H7 (cell line): ENCODE data around the gene KCNJ3. TPM values are rescaled to one million over a fixed set of nuclear protein-coding genes. Genes with fewer than 3 reads are reported as not detected.
"Not testable (repeated sequence)": the region's sequence is repeated elsewhere in the genome, so short reads cannot be mapped to it uniquely, and the experiment has no call there.

Experiments
- DNase-seq: peaks from one replicate; pipeline ENCODE4 v3.0.0; 2012
- H3K27me3 ChIP-seq: 2 replicates; pipeline ENCODE4 v1.6.0; 2011; ENCODE audit warnings: mild to moderate bottlenecking, low read length; ENCODE audit not compliant: control insufficient read depth, insufficient read depth
- H3K36me3 ChIP-seq: replicated peaks from 2 replicates; pipeline ENCODE4 v1.5.1; 2011; ENCODE audit warnings: low read length; ENCODE audit not compliant: control insufficient read depth, insufficient read depth
- H3K4me3 ChIP-seq: 2 replicates; pipeline ENCODE4 v1.5.1; 2011; ENCODE audit warnings: low read depth, mild to moderate bottlenecking, control low read depth, low read length, moderate library complexity; ENCODE audit not compliant: insufficient read depth
- total RNA-seq: library from RNA; depleted of rRNA; stranded (reverse); fragments of >200 nt; shearing (Covaris generic); gene quantifications from 2 replicates; pipeline ENCODE4 v1.2.3, GENCODE V29; 2014

KCNJ3 gene
- total RNA-seq, 1 experiment from 2014 or later: 0.28 TPM

- no peak for DNase-seq
- no peak overlapping the region for H3K4me3 ChIP-seq
- no peaks in the 10 kb centered on the region for H3K36me3 ChIP-seq
- no peaks in the 10 kb centered on the region for H3K27me3 ChIP-seq
These were observed 146.0 kb downstream of the KCNJ3 start for GRCh38 chr2:154844513-154844912.

GRCh38 chr2:154846842-154847241 is 148.3 kb downstream of the KCNJ3 start:
- no peak for DNase-seq

DNA sequence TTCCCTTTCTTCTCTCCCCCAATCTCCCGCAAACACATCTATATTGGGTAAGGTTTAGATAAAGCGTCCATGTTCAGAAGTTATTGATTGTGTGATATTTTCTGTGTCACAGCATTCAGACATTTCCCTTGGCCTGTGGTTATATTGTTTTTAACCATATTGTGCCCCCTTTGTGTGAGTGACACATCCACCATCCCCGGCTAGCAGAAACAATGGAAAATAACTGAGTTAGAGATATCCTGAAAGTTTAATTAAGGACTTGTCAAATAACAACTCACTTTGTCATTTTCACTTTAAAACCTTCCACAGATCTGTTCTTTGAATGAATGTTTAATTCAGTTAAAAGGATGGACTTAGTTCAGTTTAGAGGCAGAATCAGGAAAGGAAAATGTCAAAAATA is 151.0 kb downstream of the KCNJ3 start:
- no peaks in the 10 kb centered on the region for H3K27me3 ChIP-seq
- no peaks in the 10 kb centered on the region for H3K36me3 ChIP-seq
- DNase-seq: no peak
- no peak overlapping the region for H3K4me3 ChIP-seq

More at GRCh38 chr2:154846842-154847241, 148.3 kb downstream of the KCNJ3 start:
- Histone ChIP-seq H3K4me3 (no peak overlapping the region), H3K36me3 (no peaks in the 10 kb centered on the region), H3K27me3 (no peaks in the 10 kb centered on the region)

DNA sequence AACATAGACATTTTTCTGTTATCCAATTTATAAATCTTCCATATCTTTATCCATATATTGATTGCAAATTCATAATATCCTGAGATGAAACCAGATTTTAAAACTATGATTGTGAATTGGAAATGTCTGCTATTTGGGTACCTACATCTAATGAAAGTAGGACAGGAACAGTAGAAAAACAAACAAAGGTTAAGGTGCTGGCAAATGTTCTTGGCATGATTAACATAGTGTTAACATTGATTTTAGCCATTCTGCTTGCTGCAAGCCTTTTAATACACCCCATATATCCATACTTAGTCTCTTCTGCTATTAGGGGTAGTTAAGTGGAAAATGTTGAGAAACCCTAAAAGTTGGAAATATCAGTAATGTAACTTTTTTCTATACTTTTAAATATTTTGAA is 152.0 kb downstream of the KCNJ3 start:
- no peak for DNase-seq
- no peaks in the 10 kb centered on the region for H3K27me3 ChIP-seq
- H3K4me3 ChIP-seq: no peak overlapping the region
- H3K36me3 ChIP-seq: no peaks in the 10 kb centered on the region

- no peak for DNase-seq
- Histone ChIP-seq H3K36me3 (no peaks in the 10 kb centered on the region), H3K27me3 (no peaks in the 10 kb centered on the region), H3K4me3 (no peak overlapping the region)
These were observed 156.6 kb downstream of the KCNJ3 start for GRCh38 chr2:154855138-154855537.

DNA sequence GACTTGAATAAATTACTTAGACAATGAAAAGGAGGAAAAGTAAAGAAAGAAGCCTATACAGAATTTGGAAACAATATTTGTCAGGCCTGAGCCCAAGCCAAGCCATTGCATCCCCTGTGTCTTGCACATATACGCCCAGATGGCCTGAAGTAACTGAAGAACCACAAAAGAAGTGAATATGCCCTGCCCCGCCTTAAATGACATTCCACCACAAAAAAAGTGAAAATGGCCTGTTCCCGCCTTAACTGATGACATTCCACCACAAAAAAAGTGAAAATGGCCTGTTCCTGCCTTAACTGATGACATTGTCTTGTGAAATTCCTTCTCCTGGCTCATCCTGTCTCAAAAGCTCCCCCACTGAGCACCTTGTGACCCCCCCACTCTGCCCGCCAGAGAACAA is 168.7 kb downstream of the KCNJ3 start:
- not testable (repeated sequence) for H3K36me3 ChIP-seq, H3K27me3 ChIP-seq, H3K4me3 ChIP-seq, DNase-seq

DNA sequence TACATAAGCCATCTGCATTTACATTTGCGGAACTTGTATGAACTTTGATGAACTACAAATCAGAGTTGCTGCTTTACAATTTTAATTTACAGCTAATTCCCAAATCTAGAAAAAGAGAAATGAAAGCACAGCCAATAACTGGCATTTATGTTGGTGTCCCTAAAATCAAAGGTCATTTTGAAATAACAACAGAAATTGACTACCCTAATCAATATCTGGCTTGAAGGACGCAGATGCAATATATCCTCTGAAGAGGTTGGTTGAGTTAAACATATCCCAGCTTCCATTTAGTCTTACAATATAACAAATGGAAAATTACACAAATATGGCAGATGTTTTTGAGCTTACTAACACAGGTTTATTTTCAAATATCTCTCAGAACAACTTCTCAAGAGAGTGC is 177.5 kb downstream of the KCNJ3 start:
- Histone ChIP-seq H3K4me3 (no peak overlapping the region), H3K36me3 (no peaks in the 10 kb centered on the region), H3K27me3 (no peaks in the 10 kb centered on the region)
- DNase-seq: no peak

DNA sequence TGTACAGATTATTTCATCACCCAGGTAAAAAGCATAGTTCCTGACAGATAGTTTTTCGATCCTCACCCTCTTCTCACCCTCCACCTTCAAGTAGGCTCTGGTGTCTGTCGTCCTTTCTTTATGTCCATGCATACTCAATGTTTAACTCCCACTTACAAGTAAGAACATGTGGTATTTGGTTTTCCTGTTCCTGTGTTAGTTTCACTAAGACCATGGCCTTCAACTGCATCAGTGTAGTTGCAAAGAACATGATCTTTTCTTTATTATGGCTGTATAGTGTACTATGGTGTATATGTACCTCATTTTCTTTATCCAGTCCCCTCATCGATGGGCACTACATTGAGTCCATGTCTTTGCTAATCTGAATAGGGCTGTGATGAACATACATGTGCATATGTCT is 184.2 kb downstream of the KCNJ3 start:
- Histone ChIP-seq H3K27me3 (no peaks in the 10 kb centered on the region), H3K4me3 (no peak overlapping the region), H3K36me3 (no peaks in the 10 kb centered on the region)
- no peak for DNase-seq

DNA sequence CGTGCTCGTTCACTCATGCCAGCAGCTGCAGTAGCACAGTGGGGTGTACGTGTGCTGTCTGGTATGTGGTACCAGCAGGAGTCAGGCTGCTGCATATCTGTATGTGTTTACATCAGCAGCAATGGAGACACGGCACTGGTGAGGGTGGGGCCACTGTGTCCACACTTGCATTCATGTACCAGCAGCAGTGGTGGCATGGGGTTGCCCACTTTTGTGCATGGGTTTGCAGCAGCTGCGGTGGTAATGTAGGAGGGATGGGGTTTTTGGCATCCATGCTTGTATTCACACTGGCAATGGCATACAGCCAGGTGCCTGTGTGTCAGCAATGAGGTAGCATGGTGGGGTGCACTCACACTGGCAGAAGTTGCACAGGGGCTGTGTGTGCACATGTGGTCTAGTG is 187.8 kb downstream of the KCNJ3 start:
- Histone ChIP-seq H3K27me3 (no peaks in the 10 kb centered on the region), H3K36me3 (no peaks in the 10 kb centered on the region), H3K4me3 (no peak overlapping the region)
- DNase-seq: no peak

DNA sequence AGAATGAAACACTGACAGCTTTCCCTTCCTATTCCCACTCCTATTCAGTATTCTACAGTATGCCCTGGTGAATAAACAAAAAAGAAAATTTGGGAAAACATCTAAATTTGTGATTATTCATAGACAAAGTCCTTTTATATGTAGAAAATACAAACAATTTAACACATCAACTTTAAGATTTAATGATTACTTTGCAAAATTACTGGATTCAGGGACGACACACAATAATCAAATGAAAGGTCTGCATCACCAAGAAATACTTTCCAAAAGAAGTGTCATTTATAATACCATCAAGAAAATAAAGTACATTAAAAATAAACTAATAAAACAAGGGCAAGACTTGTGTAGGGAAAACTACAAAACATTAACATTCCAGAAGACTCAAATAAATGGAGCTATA is 199.8 kb downstream of the KCNJ3 start:
- H3K27me3 ChIP-seq: no peaks in the 10 kb centered on the region
- no peaks in the 10 kb centered on the region for H3K36me3 ChIP-seq
- H3K4me3 ChIP-seq: no peak overlapping the region
- no peak for DNase-seq

- Histone ChIP-seq H3K4me3 (no peak overlapping the region), H3K36me3 (no peaks in the 10 kb centered on the region), H3K27me3 (no peaks in the 10 kb centered on the region)
- DNase-seq: no peak
These were observed 202.6 kb downstream of the KCNJ3 start for GRCh38 chr2:154901063-154901462.
